A549 (cell line): ENCODE data around the gene GABPA. TPM values are rescaled to one million over a fixed set of nuclear protein-coding genes. Genes with fewer than 3 reads are reported as not detected.

ENCODE experiments used
- ATAC-seq, 2 experiments: fragments of 200-7000 bp in 1 of 2; fragments of >200 bp in 1 of 2; cut with Nextera tagmentation in 1 of 2; cut with Tn5 transposase in 1 of 2; 3 replicates each; pipeline versions ENCODE4 v1.8.0 to v1.9.1; 2018 to 2020; ENCODE audit warnings: mild to moderate bottlenecking in 1 of 2, moderate library complexity in 1 of 2
- CTCF ChIA-PET: fragments of 300-600 bp; sonication (Branson Sonifier 250); formaldehyde crosslinking; extraction: SDS; loops from one replicate; lab custom pipeline; 2021; ENCODE audit warnings: antibody characterized with exemption, inconsistent platforms; lab: Yijun Ruan, JAX
- POLR2A ChIA-PET: fragments of 350-600 bp; formaldehyde crosslinking; extraction: SDS; loops from one replicate; lab custom pipeline; 2021; ENCODE audit warnings: antibody characterized with exemption, inconsistent platforms; lab: Yijun Ruan, JAX
- DNase-seq, 2 experiments: peaks; one replicate each; pipeline versions ENCODE4 v3.0.0 to v3.0.0-alpha.2; 2011 to 2016; ENCODE audit warnings: low read depth in 1 of 2, low spot score in 1 of 2
- FAIRE-seq: peaks from 2 replicates; lab custom pipeline; 2011; peaks lifted over from hg19 to GRCh38; lab: Jason Lieb, UNC
- H3K27ac ChIP-seq, 2 experiments: fragments of >200 bp; sonication (Bioruptor Twin); formaldehyde crosslinking; 3 replicates each; pipeline ENCODE4 v1.5.1; 2016 to 2017
- H3K4me1 ChIP-seq: fragments of >200 bp; sonication (Bioruptor Twin); formaldehyde crosslinking; 3 replicates; pipeline ENCODE4 v1.6.1; 2016
- H3K4me2 ChIP-seq: fragments of >200 bp; sonication (Bioruptor Twin); formaldehyde crosslinking; 3 replicates; pipeline ENCODE4 v1.6.1; 2016
- H3K4me3 ChIP-seq: fragments of >200 bp; sonication (Bioruptor Twin); formaldehyde crosslinking; 3 replicates; pipeline ENCODE4 v1.5.1; 2016
- H3K9me3 ChIP-seq: fragments of >200 bp; sonication (Bioruptor Twin); formaldehyde crosslinking; 3 replicates; pipeline ENCODE4 v1.6.1; 2016
- BCL3 ChIP-seq: fragments of >200 bp; sonication (Bioruptor Twin); formaldehyde crosslinking; IDR thresholded peaks from 3 replicates; pipeline ENCODE4 v1.6.1; 2016
- BHLHE40 ChIP-seq: IDR thresholded peaks from 2 replicates; pipeline ENCODE4 v1.6.1; 2012; ENCODE audit warnings: low read depth, low read length, inconsistent platforms
- CBX2 ChIP-seq: fragments of 200-600 bp; sonication (generic); IDR thresholded peaks from 2 replicates; pipeline ENCODE4 v1.6.1; 2016; ENCODE audit warnings: low read depth, mild to moderate bottlenecking, borderline replicate concordance
- CBX8 ChIP-seq: fragments of 200-600 bp; sonication (generic); IDR thresholded peaks from 2 replicates; pipeline ENCODE4 v1.6.1; 2016
- CHD4 ChIP-seq: fragments of 200-600 bp; sonication (generic); IDR thresholded peaks from 2 replicates; pipeline ENCODE4 v1.6.1; 2016; ENCODE audit warnings: antibody characterized with exemption, mild to moderate bottlenecking, borderline replicate concordance
- ELK1 ChIP-seq: fragments of 150-350 bp; IDR thresholded peaks from 2 replicates; pipeline ENCODE4 v1.6.1; 2014; ENCODE audit warnings: low read depth, mild to moderate bottlenecking, low read length
- EP300 ChIP-seq, 2 experiments: fragments of >200 bp; sonication (Bioruptor Twin); formaldehyde crosslinking; IDR thresholded peaks; 2 replicates in 1 of 2; 3 replicates in 1 of 2; pipeline ENCODE4 v1.6.1; 2016 to 2017
- ESRRA ChIP-seq: fragments of 150-350 bp; IDR thresholded peaks from 2 replicates; pipeline ENCODE4 v1.6.1; 2014; ENCODE audit warnings: mild to moderate bottlenecking, low read length, borderline replicate concordance
- FOSB ChIP-seq: fragments of 250-450 bp; sonication (Bioruptor Pico); IDR thresholded peaks from 2 replicates; pipeline ENCODE4 v1.5.0; 2020; ENCODE audit warnings: mild to moderate bottlenecking, moderate library complexity
- FOSL2 ChIP-seq, 2 experiments: fragments of 450-650 bp in 1 of 2; fragments of >200 bp in 1 of 2; sonication (Bioruptor Twin) in 1 of 2; formaldehyde crosslinking; IDR thresholded peaks; 2 replicates each; pipeline versions ENCODE4 v1.5.0 to v1.6.1; 2016 to 2020; ENCODE audit warnings: mild to moderate bottlenecking in 1 of 2, moderate library complexity in 1 of 2
- FOXS1 ChIP-seq: fragments of 250-450 bp; sonication (Bioruptor Pico); IDR thresholded peaks from 2 replicates; pipeline ENCODE4 v1.5.0; 2020; ENCODE audit warnings: mild to moderate bottlenecking, moderate library complexity
- GATA3 ChIP-seq: IDR thresholded peaks from 2 replicates; pipeline ENCODE4 v1.6.1; 2012; ENCODE audit warnings: borderline replicate concordance
- HEYL ChIP-seq: fragments of 250-450 bp; sonication (Bioruptor Pico); IDR thresholded peaks from 2 replicates; pipeline ENCODE4 v1.8.0; 2021; ENCODE audit warnings: mild to moderate bottlenecking, moderate library complexity
- HOXB13 ChIP-seq: fragments of 250-450 bp; sonication (Bioruptor Pico); IDR thresholded peaks from 2 replicates; pipeline ENCODE4 v1.5.0; 2020; ENCODE audit warnings: low read depth, mild to moderate bottlenecking, moderate library complexity
- KDM5A ChIP-seq: fragments of 200-600 bp; sonication (generic); IDR thresholded peaks from 2 replicates; pipeline ENCODE4 v1.6.1; 2016; ENCODE audit warnings: antibody characterized with exemption, mild to moderate bottlenecking
- MAFK ChIP-seq: fragments of 450-650 bp; IDR thresholded peaks from 2 replicates; pipeline ENCODE4 v1.6.1; 2014; ENCODE audit not compliant: partially characterized antibody
- MYC ChIP-seq: IDR thresholded peaks from 2 replicates; pipeline ENCODE4 v1.6.1; 2012; ENCODE audit warnings: mild to moderate bottlenecking, inconsistent platforms, low read length, improper control_type of control experiment, borderline replicate concordance
- NPAS2 ChIP-seq: fragments of 250-450 bp; sonication (Bioruptor Pico); IDR thresholded peaks from 2 replicates; pipeline ENCODE4 v1.8.0; 2022; ENCODE audit warnings: mild to moderate bottlenecking, moderate library complexity, borderline replicate concordance
- PBX3 ChIP-seq: IDR thresholded peaks from 2 replicates; pipeline ENCODE4 v1.6.1; 2012
- POLR2A ChIP-seq: IDR thresholded peaks from 2 replicates; pipeline ENCODE4 v1.6.1; 2012; ENCODE audit warnings: mild to moderate bottlenecking, low read length
- RCOR1 ChIP-seq: fragments of 150-350 bp; IDR thresholded peaks from 2 replicates; pipeline ENCODE4 v1.6.1; 2014; ENCODE audit warnings: antibody characterized with exemption, low read length, low read depth
- RFX5 ChIP-seq: fragments of 450-650 bp; IDR thresholded peaks from 2 replicates; pipeline ENCODE4 v1.7.1; 2014; ENCODE audit warnings: antibody characterized with exemption, mild to moderate bottlenecking, moderate library complexity
- TP53 ChIP-seq: fragments of 250-450 bp; sonication (Bioruptor Pico); IDR thresholded peaks from 2 replicates; pipeline ENCODE4 v1.5.0; 2021; ENCODE audit warnings: mild to moderate bottlenecking, moderate library complexity
- USF2 ChIP-seq: fragments of 450-650 bp; IDR thresholded peaks from 2 replicates; pipeline ENCODE4 v1.6.1; 2014; ENCODE audit warnings: antibody characterized with exemption
- ZFP36 ChIP-seq: fragments of 450-650 bp; IDR thresholded peaks from 2 replicates; pipeline ENCODE4 v1.6.1; 2014; ENCODE audit warnings: borderline replicate concordance; ENCODE audit not compliant: partially characterized antibody
- ZNF302 ChIP-seq: fragments of 250-450 bp; sonication (Bioruptor Pico); IDR thresholded peaks from 2 replicates; pipeline ENCODE4 v1.9.0; 2021; ENCODE audit warnings: inconsistent platforms, mild to moderate bottlenecking, moderate library complexity
- ZSCAN20 ChIP-seq: fragments of 250-450 bp; sonication (Bioruptor Pico); IDR thresholded peaks from 2 replicates; pipeline ENCODE4 v1.8.0; 2022; ENCODE audit warnings: mild to moderate bottlenecking, moderate library complexity
- WGBS: methylation state at CpG from one replicate; pipeline ENCODE4 v1.1.6; 2017; ENCODE audit errors: missing lambda C conversion rate; 5-methylcytosine and 5-hydroxymethylcytosine counted together
- polyA plus RNA-seq, 4 experiments: library from polyadenylated mRNA; depleted of rRNA in 3 of 4; stranded (reverse); fragments of >200 nt; fragmentation: RNase III in 1 of 4; extraction: RNeasy Plus Mini Kit Qiagen cat#74134 plus additional on column Dnase treatment in 1 of 4; gene quantifications; 2 replicates in 3 of 4; 3 replicates in 1 of 4; pipeline ENCODE4 v1.2.3, GENCODE V29; 2011 to 2017
- TF ChIP-seq, protein P1 (sequence below): fragments of 250-450 bp; sonication (Bioruptor Pico); IDR thresholded peaks from 2 replicates; pipeline ENCODE4 v1.5.0; 2020; ENCODE audit warnings: low read depth, mild to moderate bottlenecking, moderate library complexity

GABPA gene
- polyA plus RNA-seq, 2 of the 4 experiments (the other 2 are of a cell fraction): 7.3 to 17.3 TPM

- ChIA-PET CTCF (interaction anchor here (0.6 kb wide), 1 partner anchor 13 kb away, joined by 3 read pairs; no protein-coding TSS in a partner anchor), POLR2A (no interaction called here)
- no peak overlapping the region for H3K4me3 ChIP-seq
- DNase-seq (no peak), ATAC-seq (no peak), FAIRE-seq (no peak)
- no peaks in the 10 kb centered on the region for H3K9me3 ChIP-seq
- TF ChIP-seq BCL3 (no peak), KDM5A (no peak), GATA3 (no peak), USF2 (no peak), FOXS1 (CRISPR knock-in tag) (no peak)
- H3K27ac ChIP-seq: no peak overlapping the region
- H3K4me1 ChIP-seq: no peaks in the 10 kb centered on the region
- H3K4me2 ChIP-seq: no peak overlapping the region
Measured at GRCh38 chr21:25757531-25757930, 22.8 kb downstream of the GABPA start.

DNA sequence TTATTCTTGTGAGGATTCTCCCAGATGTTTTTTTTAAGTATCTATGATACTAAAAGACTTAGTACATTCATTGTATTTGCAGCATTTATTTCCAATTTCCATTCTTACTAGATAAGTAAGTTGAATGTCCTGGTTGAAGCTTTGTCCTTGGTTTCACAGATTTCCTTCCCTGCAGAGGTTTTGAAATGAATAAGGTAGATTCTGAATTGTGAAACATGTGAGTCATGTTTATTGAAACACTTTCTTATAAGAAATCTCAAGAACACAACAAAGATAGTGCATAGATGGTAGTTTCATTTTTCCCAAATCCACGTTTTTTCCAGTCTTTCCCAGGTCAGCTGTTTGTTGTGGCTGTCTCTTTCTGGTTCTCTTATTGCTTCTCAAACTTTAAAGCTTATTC lies 24.8 kb downstream of the GABPA start:
- ChIA-PET POLR2A (no interaction called here), CTCF (no interaction called here)
- TF ChIP-seq RCOR1 (no peak), CBX2 (no peak), ZSCAN20 (no peak), BHLHE40 (no peak), HEYL (no peak), MAFK (no peak), FOSB (CRISPR knock-in tag) (no peak), ESRRA (no peak), ZFP36 (no peak), CBX8 (no peak), CHD4 (no peak), EP300 (IDR thresholded peaks at IDR 0.05) (no peak), ZNF302 (CRISPR knock-in tag) (no peak), NPAS2 (CRISPR knock-in tag) (no peak), POLR2A (no peak), PBX3 (no peak)
- TF ChIP-seq, protein P1, sequence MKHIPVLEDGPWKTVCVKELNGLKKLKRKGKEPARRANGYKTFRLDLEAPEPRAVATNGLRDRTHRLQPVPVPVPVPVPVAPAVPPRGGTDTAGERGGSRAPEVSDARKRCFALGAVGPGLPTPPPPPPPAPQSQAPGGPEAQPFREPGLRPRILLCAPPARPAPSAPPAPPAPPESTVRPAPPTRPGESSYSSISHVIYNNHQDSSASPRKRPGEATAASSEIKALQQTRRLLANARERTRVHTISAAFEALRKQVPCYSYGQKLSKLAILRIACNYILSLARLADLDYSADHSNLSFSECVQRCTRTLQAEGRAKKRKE (CRISPR knock-in tag): no peak
- H3K27ac ChIP-seq: no peak overlapping the region
- no peaks in the 10 kb centered on the region for H3K4me1 ChIP-seq
- no peak overlapping the region for H3K4me3 ChIP-seq
- DNase-seq: no peak
- FAIRE-seq: no peak
- H3K9me3 ChIP-seq: no peaks in the 10 kb centered on the region
- no peak overlapping the region for H3K4me2 ChIP-seq
- ATAC-seq: no peak
- 24% methylated on average over 1 of the region's 1 CpG for WGBS

DNA sequence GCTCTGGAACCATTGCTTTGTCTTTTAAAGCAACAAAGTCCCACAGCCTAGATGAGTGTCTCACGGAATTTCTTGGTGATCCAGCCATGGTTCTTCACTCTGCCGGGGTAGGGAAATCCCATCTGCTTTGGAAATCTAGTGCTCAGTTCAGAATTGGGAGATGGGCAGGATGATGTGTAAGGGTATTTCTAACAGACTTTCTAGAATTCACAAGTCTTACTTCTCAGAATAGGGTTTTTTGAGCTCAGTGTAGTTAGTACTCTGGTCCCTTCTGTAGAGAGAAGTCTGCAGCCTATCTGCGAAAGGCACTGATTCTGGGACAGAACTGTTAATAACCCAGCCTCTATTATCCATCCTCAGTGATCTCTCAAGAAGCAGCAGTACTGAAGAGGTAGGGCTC lies 25.3 kb downstream of the GABPA start:
- no peak for DNase-seq
- CTCF ChIA-PET: no interaction called here
- Histone ChIP-seq H3K4me3 (no peak overlapping the region), H3K4me1 (no peaks in the 10 kb centered on the region), H3K4me2 (no peak overlapping the region), H3K9me3 (no peaks in the 10 kb centered on the region), H3K27ac (no peak overlapping the region)
- no peak for FAIRE-seq
- ATAC-seq: no peak
- 97% methylated on average over 3 of the region's 3 CpGs for WGBS
- POLR2A ChIA-PET: no interaction called here
- no peak for TF ChIP-seq TP53 (CRISPR knock-in tag)
- no peak for TF ChIP-seq MYC
- TF ChIP-seq RFX5: no peak
- no peak for TF ChIP-seq ZSCAN20
- no peak for TF ChIP-seq FOSL2 (IDR thresholded peaks at IDR 0.05)
- no peak for TF ChIP-seq FOSL2 (CRISPR knock-in tag; IDR thresholded peaks at IDR 0.05)
- TF ChIP-seq ELK1: no peak
- no peak for TF ChIP-seq ESRRA
- no peak for TF ChIP-seq HOXB13 (CRISPR knock-in tag)
- no peak for TF ChIP-seq POLR2A
- no peak for TF ChIP-seq CBX8
- no peak for TF ChIP-seq GATA3
- TF ChIP-seq KDM5A: no peak
- TF ChIP-seq RCOR1: no peak
- TF ChIP-seq EP300 (IDR thresholded peaks at IDR 0.05): no peak
